Esophagus mucosa (tissue), 1 donor: Measurements from ENCODE around the gene PLEKHA6. TPM values are rescaled to one million over a fixed set of nuclear protein-coding genes. Genes with fewer than 3 reads are reported as not detected.

Experiments
- ATAC-seq: fragments of 200-7000 bp; cut with Tn5 transposase; one replicate; pipeline ENCODE4 v1.9.1; 2020
- total RNA-seq: library from RNA; stranded (reverse); gene quantifications from one replicate; pipeline ENCODE4 v1.2.4, GENCODE V29; 2023
- donor health status: DM: yes; HTN: yes; CAD: no.

The PLEKHA6 gene
- total RNA-seq, 1 donor from 2014 or later = 11.1 TPM

DNA sequence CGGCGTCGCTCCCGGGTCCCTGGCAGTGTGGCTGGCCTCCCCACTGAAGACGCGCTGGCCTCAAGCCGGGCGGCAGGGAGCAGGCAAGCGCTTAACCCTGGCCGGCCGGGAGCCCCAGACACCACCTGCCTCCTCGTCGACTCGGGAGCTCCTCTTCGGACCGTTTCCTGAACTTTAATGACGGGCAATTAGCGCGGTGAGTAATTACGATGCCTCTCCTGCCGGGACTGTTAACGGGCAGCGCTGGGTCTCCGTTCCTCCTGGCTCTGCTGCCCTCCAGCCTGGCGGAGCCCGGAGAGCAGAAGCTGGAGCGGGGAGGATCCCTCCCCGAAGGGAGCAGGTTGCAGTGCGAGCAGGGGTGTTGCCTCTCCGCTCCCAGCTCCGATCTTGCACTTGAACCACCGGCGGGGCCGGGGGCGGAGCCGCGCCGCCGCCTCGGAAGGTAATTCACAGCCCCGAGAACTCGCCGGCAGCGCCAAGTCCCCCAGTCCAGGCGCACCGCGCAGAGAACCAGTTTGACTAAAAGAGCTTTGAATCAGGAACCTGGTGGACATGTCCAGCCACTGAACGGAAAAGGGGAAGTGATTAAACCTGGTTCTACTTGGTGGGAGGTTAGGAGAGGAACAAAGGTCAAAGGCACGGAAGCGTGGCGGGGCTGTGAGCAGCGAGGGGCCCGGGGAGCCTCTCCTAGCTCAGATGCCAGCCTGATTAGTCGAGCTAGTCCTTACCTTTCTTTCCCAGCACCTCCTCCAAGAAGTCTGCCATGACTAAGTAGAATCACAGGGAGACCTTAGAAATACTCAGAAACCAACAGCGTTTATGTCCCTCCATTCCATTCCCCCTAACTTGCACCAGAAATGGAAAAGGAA, 18.3 kb upstream of the PLEKHA6 start:
- peak; percentile 59 for ATAC-seq

DNA sequence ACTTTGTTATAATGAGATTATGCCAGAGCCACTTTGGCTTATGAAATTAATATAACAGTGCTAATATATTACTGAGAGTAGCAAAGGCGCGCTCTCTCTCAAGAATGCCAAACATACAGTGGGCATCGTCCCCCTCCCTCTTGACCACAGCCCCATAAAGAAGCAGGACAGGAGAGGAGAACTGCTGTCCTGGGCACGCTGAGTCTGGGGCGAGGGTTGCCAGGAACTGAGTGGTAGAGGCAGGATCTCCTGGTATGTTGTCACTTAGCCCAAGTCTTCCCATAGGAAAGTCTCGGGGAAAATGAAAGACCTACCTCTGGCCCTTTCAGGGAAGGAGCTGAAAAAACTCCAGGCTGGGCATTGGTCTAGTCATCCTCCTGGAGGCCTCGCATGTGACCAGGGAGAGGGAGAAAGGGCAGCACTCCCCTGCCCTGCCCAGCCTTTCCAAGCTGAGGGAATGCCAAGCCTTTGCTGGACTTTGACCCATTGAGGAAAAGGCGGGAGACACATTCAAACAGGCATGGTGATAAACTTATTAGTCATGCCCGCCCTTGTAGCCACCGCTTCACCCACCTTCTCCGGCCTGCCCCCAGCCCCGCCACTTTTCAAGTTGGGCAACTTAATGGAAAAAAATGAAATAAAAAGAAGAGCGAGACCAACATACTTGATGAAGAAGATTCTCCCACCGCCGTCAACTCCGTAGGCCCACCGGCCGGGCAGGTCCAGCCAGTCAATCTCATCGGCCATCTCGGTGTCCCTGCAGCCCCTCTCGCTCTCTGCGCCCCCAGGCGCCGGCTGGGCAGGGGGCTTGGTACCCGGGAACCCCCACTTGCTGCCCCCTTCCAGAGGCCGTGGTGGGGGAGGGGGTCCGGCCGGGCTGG, 17.4 kb upstream of the PLEKHA6 start:
- peak; percentile 22 for ATAC-seq

DNA sequence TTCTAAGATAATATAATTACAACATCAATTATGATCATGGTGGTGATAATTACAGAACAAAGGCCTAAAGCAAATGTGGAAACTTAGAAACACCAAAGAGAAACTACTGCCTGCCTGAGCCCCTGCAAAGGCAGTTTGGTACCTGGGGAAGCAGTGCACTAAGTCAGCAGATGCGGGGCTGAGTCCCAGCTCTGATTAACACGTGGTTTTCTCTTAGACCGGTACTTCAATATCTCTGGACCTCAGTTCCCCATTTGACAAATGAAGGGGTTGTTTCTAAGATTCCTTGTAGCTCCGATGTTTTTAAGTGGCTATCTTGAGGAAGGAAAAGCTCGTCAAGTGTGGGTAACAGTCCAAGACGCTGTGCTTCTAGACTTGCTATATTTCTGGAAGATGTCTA, 16.7 kb upstream of the PLEKHA6 start:
- no peak for ATAC-seq

DNA sequence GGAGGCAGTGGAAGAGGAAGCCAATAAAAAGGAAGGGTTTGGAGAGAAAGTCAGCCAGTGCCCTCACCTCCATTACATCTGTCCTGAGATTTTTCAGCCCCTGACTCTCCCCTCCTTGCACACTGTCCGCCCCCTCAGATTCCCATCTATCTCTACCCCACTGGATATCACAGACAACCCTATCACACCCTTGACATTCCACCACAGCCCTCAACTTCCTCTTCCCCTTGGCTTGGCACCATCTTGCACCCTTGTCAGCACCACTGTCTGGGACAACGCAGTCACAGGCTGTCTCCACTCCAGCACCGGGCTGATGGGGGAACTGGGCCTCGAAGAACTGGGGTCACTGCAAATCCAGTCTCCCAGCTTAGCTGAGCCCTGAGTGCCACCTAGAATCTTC, 14.2 kb upstream of the PLEKHA6 start:
- no peak for ATAC-seq

DNA sequence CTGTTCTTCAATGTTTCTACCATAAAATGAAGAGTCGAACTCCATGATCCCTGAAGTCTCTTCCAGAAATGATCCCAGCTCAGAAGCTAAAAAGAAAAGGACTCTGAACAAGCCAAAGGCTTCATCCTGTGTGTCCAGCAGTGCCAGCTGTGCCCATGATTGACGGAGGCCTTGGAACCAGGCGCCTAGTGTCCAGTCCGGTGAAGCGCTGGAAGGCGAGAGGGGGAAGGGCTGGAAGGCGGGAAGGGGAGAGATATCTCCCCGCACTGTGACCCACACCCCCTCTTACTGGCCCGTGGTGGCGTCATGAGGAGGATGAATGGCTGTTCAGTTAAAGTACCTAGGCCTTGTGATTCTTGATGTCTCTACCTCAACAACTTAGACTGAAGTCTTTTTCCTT, 10.4 kb upstream of the PLEKHA6 start:
- no peak for ATAC-seq

DNA sequence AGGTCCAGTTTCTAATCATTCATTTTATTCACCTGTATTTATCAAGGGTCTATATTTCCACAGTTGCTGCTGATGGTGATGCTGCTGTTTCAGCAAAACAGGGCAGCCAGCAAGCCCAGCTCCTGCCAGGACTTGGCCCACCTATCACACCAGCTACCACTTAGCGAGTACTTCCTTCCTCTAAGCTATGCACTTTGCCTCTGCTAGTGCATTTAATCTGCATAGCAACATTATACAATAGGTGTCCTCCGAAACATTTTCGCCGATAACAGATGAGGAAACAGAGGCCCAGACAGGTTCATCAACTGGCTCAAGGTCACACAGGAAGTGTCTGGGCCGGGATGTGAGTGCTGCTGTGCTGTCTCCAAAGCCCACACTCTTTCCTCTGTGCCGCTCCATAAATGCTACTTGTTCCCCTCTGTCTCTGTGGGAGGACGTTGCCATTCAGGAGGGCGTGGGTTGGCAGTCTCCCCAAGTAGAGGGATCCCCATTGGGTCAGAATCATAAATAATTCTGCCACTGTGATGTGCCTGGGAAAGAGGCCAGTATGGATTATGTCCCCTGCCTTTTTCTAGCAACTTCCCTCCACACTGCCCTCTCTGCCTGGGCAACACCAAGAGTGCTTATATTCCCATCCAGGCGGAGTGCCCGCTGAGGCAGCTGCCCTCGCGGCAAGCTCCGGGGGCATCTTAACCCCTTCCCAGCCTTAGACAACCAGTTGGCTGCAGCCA, 9.4 kb upstream of the PLEKHA6 start:
- no peak for ATAC-seq

DNA sequence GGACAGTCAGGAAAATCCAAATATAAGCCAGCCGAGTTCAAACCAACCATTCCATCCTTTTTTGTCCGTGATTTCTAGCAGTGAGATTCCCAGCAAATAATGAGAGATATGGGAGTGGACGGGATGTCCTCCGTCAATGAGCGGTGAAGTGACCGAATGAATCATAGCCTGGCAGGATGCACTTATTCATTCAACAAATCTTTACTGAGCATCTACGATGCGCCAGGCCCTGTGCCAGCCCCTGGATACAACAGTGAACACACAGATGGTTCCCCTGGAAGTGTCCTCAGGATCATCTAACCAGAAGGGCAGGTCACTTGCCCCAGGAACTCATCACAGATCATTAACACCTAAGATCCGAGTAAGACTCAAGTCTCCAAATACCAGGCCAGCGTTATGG, 8.2 kb upstream of the PLEKHA6 start:
- no peak for ATAC-seq

DNA sequence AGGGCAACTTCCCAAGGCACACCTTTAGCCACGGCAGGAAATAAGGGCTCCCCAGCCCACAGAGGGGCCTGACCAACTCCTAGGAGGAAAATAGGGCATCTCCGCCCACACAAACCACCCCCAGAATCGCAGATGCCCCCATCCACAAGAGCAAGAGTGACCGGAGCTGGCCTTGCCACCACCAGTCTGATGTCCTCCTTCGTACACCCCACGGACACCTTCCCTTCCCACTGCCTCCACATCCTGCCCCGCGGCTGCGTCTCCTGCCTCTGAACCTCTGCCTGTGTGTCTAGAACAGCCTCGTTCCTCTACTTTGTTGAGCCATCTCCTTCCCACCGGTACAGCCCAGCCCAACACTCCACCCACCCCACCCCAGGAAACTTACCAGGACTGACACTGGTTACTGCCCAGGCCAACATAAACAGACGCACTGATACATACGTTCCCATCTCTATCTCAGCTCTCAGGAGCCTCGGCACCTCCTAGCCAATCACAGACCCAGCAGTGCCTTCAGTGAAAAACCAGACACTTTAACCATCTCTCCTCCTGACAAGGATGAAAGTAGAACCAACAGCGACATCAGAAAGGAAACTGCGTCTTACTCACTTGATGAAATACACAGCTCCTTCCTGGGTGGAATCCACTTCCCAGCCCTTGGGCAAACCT, 7.6 kb upstream of the PLEKHA6 start:
- ATAC-seq = no peak

DNA sequence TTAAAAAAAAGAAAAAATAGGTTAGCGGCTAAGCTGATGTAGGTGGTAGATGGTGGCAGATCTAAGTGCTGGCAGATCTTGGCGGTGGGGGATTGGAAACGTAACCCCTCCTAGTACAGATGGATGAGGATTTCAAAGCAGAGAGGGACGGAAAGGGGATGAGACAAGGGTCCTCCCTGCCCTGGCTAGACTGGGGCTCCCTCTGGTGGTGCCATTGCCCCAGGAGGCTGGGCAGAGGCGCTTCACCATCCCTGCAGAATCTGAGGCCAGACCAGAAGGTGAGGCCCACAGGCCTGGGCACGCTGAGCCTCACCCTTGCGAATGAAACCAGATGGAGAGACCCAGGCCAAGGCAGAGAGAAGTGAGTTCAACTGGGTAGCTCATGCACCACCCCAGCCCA, 7.0 kb upstream of the PLEKHA6 start:
- ATAC-seq = peak; percentile 47

DNA sequence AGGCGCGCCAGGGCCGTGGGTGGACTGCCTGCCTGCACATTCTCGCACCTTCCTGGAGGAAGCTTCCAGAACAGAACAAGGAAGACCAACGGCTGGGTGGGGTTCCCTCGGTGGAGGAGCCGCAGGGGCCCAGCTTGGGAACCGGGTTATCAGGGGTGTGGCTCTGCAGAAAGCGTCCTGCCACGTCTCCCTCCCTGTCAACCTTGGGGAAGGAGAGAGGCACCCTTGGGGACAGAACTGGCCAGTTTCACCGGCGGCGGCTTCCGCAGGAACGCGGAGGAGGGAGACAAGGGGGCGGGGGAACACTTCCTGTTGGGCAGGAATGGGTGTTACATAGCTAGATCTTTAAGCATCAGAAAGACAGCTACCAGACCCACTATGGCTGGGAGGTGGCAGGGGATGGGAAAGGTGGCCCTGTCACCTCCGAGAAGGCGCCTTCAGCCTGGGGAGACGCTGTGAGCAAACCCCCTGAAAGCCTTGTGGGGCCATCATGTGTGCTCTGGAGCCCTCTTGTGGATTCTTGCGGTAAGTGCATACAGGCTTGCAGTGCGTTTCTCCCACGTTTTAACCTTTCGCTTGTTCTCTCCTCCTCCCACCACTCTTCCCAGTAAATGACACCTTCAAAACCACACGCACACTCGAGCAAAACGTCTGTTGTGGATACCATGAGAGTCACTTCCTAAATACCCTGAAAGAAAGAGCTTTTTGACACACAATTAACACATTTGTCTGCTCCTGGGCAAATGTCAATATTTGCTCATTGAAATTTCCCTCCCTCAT, 3.8 kb upstream of the PLEKHA6 start:
- ATAC-seq = peak; percentile 77

DNA sequence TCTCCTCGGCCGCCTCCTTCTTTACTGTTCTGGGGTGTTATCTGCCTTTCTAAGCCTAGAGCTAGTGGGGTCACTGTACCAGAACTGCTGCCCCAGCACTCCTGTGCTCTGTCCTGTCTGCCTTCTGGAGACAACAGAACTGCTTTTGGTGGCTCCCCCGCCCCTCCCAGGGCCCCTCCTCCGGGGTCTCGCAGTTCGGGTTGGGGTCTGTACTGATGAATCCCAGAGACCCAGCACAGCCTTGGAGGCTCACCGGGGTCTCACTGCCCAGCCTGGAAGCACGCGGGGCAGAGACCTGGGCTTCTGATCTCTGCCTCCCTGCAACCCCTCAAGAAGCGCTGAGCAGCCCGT, 3.2 kb upstream of the PLEKHA6 start:
- ATAC-seq = no peak

DNA sequence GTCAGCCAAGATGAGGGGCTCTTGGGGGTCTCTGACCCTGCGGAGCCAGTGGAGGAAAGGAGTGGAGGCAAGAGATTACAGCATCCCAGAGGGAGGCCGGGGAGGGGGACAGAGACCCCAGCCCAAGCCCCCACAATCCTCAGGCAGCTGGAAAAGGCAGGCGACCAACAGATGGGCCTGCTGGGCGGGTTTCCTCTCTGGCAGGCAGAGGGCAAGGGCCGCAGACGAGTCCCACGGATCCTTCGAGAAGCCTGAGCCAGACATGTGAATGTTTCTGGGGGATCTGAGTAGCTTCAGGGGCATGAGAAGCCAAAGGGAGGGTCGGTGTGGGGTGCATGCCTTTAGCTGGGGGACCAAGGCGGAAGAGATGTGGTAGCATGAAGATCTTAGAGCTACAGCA, 2.1 kb upstream of the PLEKHA6 start:
- no peak for ATAC-seq

DNA sequence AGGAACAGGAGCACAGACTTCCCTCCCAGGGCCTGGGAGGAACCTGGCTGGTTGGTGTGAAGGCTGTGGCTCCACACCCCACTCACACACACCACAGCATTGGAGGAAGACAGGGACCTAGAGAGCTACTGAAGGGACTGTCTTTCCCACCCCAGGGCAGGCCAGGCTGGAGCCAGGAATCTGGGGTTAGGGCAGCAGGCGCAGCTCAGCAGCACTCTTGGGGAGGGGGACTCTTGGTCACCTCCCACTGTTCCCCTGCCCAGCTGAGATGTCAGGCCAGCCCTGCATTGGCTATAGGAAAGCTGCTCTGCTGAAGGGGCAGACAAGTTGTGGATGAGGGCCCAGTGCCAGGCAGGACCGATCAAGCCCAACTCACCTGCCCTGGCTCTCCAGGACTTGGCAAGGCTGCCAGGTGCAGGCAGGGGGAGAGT, 1.6 kb upstream of the PLEKHA6 start:
- ATAC-seq = no peak

DNA sequence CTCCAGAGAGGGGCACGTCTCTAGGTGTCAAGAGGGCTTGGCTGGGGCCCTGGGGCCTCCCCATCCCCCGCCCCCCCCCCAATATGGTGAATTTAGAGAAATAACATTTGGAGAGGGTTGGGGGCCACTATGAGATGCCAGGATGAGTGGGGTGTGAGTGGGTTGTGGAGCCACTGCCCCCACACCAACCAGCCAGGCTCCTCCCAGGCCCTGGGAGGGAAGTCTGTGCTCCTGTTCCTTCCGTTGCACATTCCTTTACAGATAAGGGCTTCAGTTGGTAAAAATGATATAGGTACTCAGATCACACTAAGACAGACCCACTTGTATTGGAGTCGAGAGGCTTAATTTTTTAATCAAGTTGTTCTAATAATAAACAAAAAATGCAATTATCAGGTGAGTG, 585 bp upstream of the PLEKHA6 start:
- no peak for ATAC-seq

DNA sequence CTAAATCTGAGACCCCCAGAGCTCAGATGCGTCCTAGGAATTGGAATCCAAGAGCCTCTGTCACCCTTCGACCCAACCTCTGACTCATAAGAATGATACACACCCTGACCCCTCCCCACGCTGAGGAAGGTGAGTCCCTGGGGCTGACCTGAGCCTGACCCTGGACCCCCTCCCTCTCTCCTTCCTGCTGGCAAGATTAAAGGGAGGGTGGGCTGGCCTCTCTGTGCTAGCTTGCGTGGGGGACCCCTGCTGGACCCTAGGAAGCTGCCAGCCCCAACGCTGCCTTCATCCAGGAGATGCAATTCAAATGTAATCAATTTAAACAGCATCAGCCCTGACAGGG, 627 bp downstream of the PLEKHA6 start:
- no peak for ATAC-seq

DNA sequence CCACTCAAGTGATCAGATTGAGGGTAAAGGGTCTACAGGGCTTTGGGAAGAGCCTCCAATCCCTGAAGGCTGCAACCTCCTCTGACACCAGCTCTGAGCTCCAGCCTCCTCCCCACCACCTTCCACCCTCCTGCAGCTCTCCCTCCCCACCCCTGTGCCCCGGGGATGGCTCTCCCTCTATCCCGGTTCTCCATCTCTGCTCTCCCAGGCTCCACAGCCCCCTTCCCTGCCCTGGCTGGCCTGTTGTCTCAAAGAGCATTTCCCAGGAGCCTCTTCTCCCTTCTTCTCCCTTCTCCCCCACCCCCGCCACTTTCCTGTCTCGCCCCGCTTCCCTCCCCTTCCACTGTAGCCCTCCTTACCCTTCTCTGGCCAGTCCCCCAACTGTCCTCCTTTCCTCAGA, 1.1 kb downstream of the PLEKHA6 start:
- no peak for ATAC-seq

DNA sequence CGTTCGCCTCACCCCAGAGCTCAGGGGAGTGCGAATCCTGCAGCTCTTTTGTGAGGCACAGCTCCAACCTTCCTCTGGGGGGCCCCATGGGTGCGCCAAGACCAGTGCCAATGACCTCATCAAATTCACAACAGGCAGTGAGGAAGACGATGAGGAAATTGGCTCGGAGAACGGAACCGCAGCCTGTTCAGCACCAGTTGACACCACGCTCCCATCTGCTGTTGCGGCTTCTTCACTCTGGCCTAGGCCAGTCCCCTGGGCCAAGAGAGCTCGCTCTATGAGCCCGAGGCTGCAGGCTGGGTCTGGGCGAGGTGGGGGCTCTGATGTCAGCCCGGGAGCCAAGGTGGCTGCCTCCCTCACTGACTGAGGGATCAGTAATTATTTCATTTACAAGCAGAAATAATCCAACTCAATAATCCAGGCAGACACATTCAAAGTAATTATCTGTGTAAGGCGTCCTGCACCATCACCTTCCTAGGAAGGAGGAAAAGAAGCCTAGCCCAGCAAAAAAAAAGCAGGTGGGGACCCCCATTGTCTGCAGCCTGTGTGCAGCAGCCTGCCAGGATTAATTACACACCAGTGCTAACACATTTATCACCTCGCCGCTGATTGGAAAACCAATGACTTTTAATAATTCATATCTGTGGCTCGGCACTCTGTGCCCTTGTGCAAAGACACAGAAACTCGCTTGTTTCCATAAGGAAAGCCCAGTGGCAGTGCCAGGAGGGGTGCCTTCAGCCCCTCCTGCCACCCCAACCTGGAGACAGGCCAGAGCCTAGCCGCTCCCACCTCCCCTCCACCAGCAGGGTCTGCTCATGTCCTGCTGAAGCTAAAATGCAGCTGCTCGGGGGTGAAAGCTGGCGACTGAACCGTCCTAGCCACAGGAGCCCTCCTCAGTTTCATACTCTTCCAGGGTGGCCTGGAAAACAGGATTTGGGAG, 1.9 kb downstream of the PLEKHA6 start:
- no peak for ATAC-seq

DNA sequence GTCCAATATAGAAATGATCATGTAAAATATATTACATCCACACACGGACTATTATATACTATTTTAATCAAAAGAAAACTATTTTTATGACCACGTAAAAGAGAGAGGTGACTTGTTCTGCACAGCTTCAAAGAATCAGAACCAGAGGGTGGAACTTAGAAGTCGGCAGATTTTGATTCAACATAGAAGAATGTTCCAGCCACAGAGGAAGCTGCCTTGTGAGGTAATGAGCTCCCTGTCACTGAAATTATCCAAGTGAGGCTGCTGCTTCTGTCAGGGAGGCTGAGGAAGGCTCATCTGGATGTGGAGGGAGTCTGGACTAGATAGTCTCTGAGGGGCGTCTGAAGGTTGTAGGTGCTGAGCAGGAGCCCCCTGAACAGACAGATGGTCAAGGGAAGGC, 2.7 kb downstream of the PLEKHA6 start:
- no peak for ATAC-seq

DNA sequence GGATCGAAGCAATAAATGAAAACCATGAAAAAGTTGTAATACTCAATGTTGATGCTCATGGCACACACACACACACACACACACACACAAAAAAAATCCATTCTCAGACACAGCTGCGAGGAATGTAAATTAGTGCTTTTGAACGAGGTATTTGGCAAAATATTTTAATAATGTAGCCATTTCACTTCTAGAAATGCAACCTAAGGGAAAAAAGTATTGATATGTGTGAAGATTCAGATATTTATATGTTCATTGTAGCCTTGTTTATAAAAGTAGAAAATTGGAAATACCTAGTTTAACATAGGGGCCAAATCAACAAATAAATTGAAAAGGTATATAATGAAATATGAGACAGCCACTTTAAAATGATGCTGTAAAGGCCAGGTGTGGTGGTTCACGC, 3.8 kb downstream of the PLEKHA6 start:
- ATAC-seq = no peak

DNA sequence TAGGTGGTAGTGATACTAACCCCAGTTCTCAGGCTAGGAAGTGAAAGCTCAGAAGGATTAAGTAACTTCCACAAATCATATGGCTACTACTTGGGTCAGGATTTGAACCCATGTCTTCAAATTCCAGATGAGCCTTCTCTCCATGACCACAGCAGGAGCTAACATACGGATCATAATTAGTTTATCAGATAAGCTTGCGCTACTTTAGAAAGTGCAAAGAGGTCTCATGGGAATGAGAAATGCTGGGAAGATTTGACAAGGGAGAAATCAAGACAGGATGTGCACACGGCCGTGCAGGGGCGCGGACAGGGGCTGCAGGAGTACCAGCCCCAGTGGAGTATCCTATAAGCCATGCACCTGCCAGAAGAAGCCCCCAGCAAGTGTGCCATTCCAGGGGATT, 5.2 kb downstream of the PLEKHA6 start:
- ATAC-seq = no peak
